Mucosa of descending colon (tissue), 3 donors: ENCODE data around the gene KIF20B. TPM values are rescaled to one million over a fixed set of nuclear protein-coding genes. Genes with fewer than 3 reads are reported as not detected.
A peak's percentile ranks its signal among the peaks of the same experiment; 100 is the strongest.

Experiments used
- ATAC-seq: fragments of 200-7000 bp; cut with Tn5 transposase; one replicate; pipeline ENCODE4 v1.9.1; 2020; ENCODE audit warnings: mild to moderate bottlenecking, moderate library complexity
- DNase-seq, 3 donors: peaks; one replicate each; pipeline ENCODE4 v3.0.0-alpha.2; 2020
- H3K36me3 ChIP-seq: fragments of 200-600 bp; one replicate; pipeline ENCODE4 v1.8.0; 2021; ENCODE audit warnings: low read depth, mild to moderate bottlenecking
- H3K4me1 ChIP-seq: fragments of 200-600 bp; one replicate; pipeline ENCODE4 v1.8.0; 2021; ENCODE audit warnings: low read depth, mild to moderate bottlenecking
- H3K4me3 ChIP-seq: fragments of 200-600 bp; one replicate; pipeline ENCODE4 v1.8.0; 2021; ENCODE audit warnings: mild to moderate bottlenecking
- H3K9me3 ChIP-seq: fragments of 200-600 bp; one replicate; pipeline ENCODE4 v1.8.0; 2021; ENCODE audit warnings: mild to moderate bottlenecking
- CTCF ChIP-seq: fragments of 200-600 bp; IDR thresholded peaks from one replicate; pipeline ENCODE4 v1.8.0; 2022; ENCODE audit warnings: antibody characterized with exemption, mild to moderate bottlenecking
- intact Hi-C, 2 donors: fragments of 100-400 bp; cut with DNase I in 1 of 2; cut with micrococcal nuclease in 1 of 2; formaldehyde crosslinking; loops; one replicate each; pipeline versions ENCODE4 v1.11.0 to v1.11.1; 2022; cut with DNase I, micrococcal nuclease
- long read RNA-seq, 2 donors: library from polyadenylated mRNA; unstranded; transcript quantifications; one replicate each; pipeline ENCODE4 v2.0.0, GENCODE V29; 2019 to 2021
- total RNA-seq, 3 donors: library from RNA; stranded (reverse); fragmentation: NEBNext Ultra II Directional in 2 of 3; extraction: Animal tissue kit (Norgen Biotek cat#: 25700) in 2 of 3; gene quantifications; one replicate each; pipeline versions ENCODE4 v1.2.1 to v1.2.4, GENCODE V29; 2021 to 2023
- donor health status: DM: no; HTN: no; CAD: no; lungs with moderate emphysema.
- donor health status: DM: no; HTN: no; CAD: no.
- donor health status: DM: no; HTN: yes; CAD: no.

KIF20B gene, protein sequence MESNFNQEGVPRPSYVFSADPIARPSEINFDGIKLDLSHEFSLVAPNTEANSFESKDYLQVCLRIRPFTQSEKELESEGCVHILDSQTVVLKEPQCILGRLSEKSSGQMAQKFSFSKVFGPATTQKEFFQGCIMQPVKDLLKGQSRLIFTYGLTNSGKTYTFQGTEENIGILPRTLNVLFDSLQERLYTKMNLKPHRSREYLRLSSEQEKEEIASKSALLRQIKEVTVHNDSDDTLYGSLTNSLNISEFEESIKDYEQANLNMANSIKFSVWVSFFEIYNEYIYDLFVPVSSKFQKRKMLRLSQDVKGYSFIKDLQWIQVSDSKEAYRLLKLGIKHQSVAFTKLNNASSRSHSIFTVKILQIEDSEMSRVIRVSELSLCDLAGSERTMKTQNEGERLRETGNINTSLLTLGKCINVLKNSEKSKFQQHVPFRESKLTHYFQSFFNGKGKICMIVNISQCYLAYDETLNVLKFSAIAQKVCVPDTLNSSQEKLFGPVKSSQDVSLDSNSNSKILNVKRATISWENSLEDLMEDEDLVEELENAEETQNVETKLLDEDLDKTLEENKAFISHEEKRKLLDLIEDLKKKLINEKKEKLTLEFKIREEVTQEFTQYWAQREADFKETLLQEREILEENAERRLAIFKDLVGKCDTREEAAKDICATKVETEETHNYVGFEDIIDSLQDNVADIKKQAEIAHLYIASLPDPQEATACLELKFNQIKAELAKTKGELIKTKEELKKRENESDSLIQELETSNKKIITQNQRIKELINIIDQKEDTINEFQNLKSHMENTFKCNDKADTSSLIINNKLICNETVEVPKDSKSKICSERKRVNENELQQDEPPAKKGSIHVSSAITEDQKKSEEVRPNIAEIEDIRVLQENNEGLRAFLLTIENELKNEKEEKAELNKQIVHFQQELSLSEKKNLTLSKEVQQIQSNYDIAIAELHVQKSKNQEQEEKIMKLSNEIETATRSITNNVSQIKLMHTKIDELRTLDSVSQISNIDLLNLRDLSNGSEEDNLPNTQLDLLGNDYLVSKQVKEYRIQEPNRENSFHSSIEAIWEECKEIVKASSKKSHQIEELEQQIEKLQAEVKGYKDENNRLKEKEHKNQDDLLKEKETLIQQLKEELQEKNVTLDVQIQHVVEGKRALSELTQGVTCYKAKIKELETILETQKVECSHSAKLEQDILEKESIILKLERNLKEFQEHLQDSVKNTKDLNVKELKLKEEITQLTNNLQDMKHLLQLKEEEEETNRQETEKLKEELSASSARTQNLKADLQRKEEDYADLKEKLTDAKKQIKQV (N-terminal part only)
- total RNA-seq: 10 to 100 TPM in 1 of 3 donors, 1 to 10 TPM in 2; 6.0 to 16.8 (median 7.5) TPM
- long read RNA-seq, donor 1, partial matches to known transcripts: 2 of 2 reads
- long read RNA-seq, donor 1, other reads (novel, unspliced or antisense): 0 of 2 reads
- long read RNA-seq, donor 2, partial matches to known transcripts: 9 of 9 reads
- long read RNA-seq, donor 2, other reads (novel, unspliced or antisense): 0 of 9 reads

DNA sequence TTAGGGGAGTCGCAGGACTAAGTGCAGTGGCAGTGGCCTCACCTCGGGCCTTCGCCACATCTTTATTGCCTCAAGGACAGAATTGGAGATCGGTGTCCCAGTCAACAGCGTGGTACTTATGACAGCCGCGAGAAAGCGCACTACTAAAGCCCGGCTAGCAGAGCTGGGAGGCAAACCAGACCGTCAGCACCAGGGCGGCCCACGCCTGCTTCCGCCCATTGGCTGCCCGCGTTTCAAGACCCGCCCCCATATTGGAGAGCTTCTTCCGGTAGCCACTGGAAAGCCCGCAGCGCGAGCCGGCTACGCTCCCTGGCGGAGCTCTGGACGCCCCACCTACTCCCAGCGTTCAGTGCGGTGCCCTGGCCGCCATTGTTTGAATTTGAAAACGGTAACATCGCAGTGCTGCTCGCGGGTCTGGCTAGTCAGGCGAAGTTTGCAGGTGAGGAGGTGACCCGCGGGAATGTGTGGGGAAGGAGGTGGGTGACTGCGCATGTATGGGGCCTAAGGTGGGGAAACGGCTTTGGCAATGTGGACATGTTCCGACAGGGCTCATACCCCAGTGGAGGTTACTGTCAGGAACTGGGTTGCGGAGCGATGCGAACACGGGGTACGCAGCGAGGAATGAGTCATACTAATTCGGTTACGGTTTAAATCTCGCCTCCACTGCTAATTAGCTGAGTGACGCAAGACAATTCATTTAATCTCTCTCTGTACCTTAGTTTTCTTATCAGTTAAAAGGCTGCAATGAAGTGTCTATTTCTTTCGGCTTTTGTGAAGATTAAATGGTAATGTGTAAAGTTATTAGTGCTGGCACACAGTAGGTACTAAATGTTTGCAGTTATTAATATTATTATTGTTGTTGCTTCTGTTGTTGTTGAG is at the start of gene KIF20B:
TSS of gene KIF20B (plus strand) at position 349 of the 879 bp plus-strand sequence. CDS start 3,705 bp downstream, outside the sequence.
- H3K4me3 ChIP-seq: peak within 1 kb of the TSS; percentile 35
- no peaks in the 10 kb centered on the region for H3K9me3 ChIP-seq
- DNase-seq: peak; percentile 97 to 98 (median 97)
- ATAC-seq: peak; percentile 100
- no peaks in the 10 kb centered on the region for H3K36me3 ChIP-seq
- no peak for TF ChIP-seq CTCF
- intact Hi-C loops: no loop called here
- H3K4me1 ChIP-seq: peaks cover 5% of the 10 kb centered on the region

DNA sequence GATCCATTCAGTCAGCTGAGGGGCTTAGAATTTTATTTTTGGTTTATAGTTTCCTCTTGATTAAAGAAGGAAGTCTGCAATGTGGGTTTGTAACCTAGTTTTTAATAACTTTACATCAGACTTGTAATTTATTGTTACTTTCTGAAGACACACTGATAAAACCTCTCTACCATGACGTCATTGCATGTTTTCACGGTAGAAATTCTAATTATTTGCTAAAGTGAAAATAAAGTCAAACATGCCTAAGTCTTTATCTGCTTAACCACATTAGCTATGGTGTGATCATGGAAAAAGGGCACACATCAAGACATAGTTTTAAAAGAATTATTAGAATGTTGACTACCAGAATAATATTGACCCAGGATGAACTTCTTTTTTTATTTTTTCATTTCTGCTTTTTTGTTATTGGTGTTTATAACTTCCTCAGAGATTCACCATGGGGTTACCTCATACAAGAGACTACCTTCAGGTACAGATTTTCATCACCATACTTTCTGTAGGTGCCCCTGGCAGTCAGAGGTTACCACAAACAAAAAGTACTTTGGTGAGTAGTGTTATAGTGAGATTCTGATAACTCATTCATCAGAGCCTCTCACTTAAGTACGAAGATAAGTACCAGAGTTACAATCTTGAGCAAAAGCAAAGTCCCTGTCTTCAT is 49.3 kb upstream of the KIF20B start:
- no peak overlapping the region for H3K4me3 ChIP-seq
- ATAC-seq: no peak
- peaks cover 4% of the 10 kb centered on the region for H3K4me1 ChIP-seq
- H3K36me3 ChIP-seq: no peaks in the 10 kb centered on the region
- peaks cover 8% of the 10 kb centered on the region for H3K9me3 ChIP-seq
- no peak for DNase-seq
- intact Hi-C loops: no loop called here
- no peak for TF ChIP-seq CTCF

DNA sequence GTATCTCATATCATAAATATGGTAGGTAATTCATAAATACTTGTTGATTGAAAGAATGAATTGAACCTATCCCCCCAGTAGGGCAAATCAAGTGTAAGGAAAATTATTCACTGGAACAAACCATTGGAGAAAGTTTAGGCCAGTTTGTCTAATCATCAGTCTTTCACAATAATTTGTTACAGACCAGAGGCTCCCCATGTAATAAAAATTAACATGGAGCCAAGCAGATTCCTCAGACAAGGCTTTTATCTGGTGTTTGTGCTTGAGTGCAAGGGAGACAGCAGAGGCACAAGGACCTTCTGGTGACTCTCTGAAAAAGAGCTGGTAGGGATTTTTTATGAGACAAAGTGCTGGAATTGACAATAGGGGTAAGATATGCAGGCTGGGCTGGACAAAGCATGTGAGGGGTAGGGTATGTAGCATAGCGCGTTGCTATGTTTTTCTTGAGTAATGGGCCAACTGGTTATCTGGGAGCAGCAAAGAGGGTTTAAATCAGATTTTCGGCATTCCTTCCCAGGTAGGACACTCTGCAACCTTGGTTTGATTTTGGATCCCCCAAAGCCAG is 48.5 kb upstream of the KIF20B start:
- no peaks in the 10 kb centered on the region for H3K36me3 ChIP-seq

More for the DNA sequence above, 48.5 kb upstream of the KIF20B start:
- ATAC-seq: no peak
- DNase-seq: no peak
- Histone ChIP-seq H3K9me3 (peaks cover 8% of the 10 kb centered on the region), H3K4me3 (no peak overlapping the region), H3K4me1 (no peaks in the 10 kb centered on the region)
- intact Hi-C loops: no loop called here
- no peak for TF ChIP-seq CTCF
